GM12878 (cell line): ENCODE measurements around the gene NAV1. TPM values are rescaled to one million over a fixed set of nuclear protein-coding genes. Genes with fewer than 3 reads are reported as not detected.

Experiments used
- CTCF ChIP-seq, 3 experiments: IDR thresholded peaks in 2 of 3; conservative IDR thresholded peaks in 1 of 3; 2 replicates each; pipeline ENCODE4 v1.5.1; 2011; ENCODE audit warnings: low read depth in 3 of 3, low read length in 3 of 3, mild to moderate bottlenecking in 3 of 3, control low read depth in 2 of 3, moderate library complexity in 2 of 3, inconsistent platforms in 1 of 3, mixed read lengths in 1 of 3; ENCODE audit not compliant: control insufficient read depth in 2 of 3, insufficient read depth in 1 of 3; ENCODE audit errors: extremely low read depth in 1 of 3
- EED ChIP-seq: sonication (generic); IDR thresholded peaks from 2 replicates; pipeline ENCODE4 v1.6.1; 2016; ENCODE audit warnings: antibody characterized with exemption, low read depth
- FOXM1 ChIP-seq: IDR thresholded peaks from 2 replicates; pipeline ENCODE4 v1.6.1; 2012; ENCODE audit warnings: low read depth, mild to moderate bottlenecking, inconsistent platforms, low read length, moderate library complexity
- IKZF1 ChIP-seq: fragments of 450-650 bp; conservative IDR thresholded peaks from 2 replicates; pipeline ENCODE4 v1.6.1; 2017; ENCODE audit warnings: antibody characterized with exemption, mild to moderate bottlenecking
- IKZF2 ChIP-seq, 2 experiments: fragments of 450-650 bp; IDR thresholded peaks; 2 replicates each; pipeline ENCODE4 v1.6.1; 2017; ENCODE audit warnings: mild to moderate bottlenecking in 2 of 2, moderate library complexity in 2 of 2
- IRF3 ChIP-seq: fragments of 450-650 bp; IDR thresholded peaks from 2 replicates; pipeline ENCODE4 v1.6.1; 2014; ENCODE audit warnings: mild to moderate bottlenecking
- MYB ChIP-seq: fragments of 150-350 bp; IDR thresholded peaks from 2 replicates; pipeline ENCODE4 v1.6.1; 2014; ENCODE audit warnings: mild to moderate bottlenecking, low read depth, low read length, borderline replicate concordance
- NR2F1 ChIP-seq: fragments of 450-650 bp; conservative IDR thresholded peaks from 2 replicates; pipeline ENCODE4 v1.6.1; 2017; ENCODE audit warnings: mild to moderate bottlenecking
- SMAD5 ChIP-seq: IDR thresholded peaks from 2 replicates; pipeline ENCODE4 v1.6.1; 2016; ENCODE audit warnings: antibody characterized with exemption, low read depth
- SREBF2 ChIP-seq: IDR thresholded peaks from 2 replicates; pipeline ENCODE4 v1.6.1; 2012; ENCODE audit warnings: mild to moderate bottlenecking, low read length
- ZNF274 ChIP-seq: IDR thresholded peaks from one replicate; pipeline ENCODE4 v1.8.0; 2011; ENCODE audit not compliant: insufficient read length, insufficient read depth
- ZNF384 ChIP-seq: IDR thresholded peaks from 2 replicates; pipeline ENCODE4 v1.6.1; 2012; ENCODE audit warnings: low read depth, mild to moderate bottlenecking, low read length, improper control_type of control experiment, borderline replicate concordance
- polyA plus RNA-seq, 11 experiments: library from polyadenylated mRNA; depleted of rRNA in 4 of 11; unstranded in 6 of 11; stranded (reverse) in 5 of 11; fragments of >200 nt; fragmentation: Nextera tagmentation in 4 of 11; fragmentation: Illumina TruSeq in 1 of 11; extraction: Ambion mirVana in 4 of 11; extraction: Trizol in 1 of 11; gene quantifications; 1 replicate in 1 of 11; 2 replicates in 10 of 11; pipeline versions ENCODE4 v1.2.1 to v1.2.3, GENCODE V29; 2011 to 2016; ENCODE audit warnings: inconsistent platforms in 2 of 11, missing spikeins in 2 of 11, low read depth in 1 of 11
- total RNA-seq, 4 experiments: library from RNA; depleted of rRNA in 3 of 4; stranded (reverse); fragments of >200 nt in 3 of 4; fragmentation: Illumina TruSeq in 1 of 4; extraction: Trizol in 1 of 4; gene quantifications; 2 replicates each; pipeline versions ENCODE4 v1.2.1 to v1.2.3, GENCODE V29; 2013 to 2021
- TF ChIP-seq, protein P1 (sequence below): fragments of 450-650 bp; IDR thresholded peaks from 2 replicates; pipeline ENCODE4 v1.6.1; 2018; ENCODE audit warnings: mild to moderate bottlenecking, low read depth, moderate library complexity; ENCODE audit not compliant: partially characterized antibody

The NAV1 gene
- total and polyA plus RNA-seq, 10 of the 15 experiments (the other 5 are each of a cell fraction or from before 2014, with no cell fraction given) = 0.04 to 1.3 (median 0.36) TPM

GRCh38 chr1:201511941-201512539 is 26.9 kb upstream of the NAV1 start (continued):
- peak in 1 of 3 experiments; percentile 3; a peak in 1 of 6 replicates for TF ChIP-seq CTCF (IDR thresholded peaks at IDR 0.05 in 2 of 3, conservative IDR thresholded peaks at IDR 0.05 in 1 of 3; ENCODE audit: control insufficient read depth in 2 of 3, extremely low read depth in 1 of 3, insufficient read depth in 1 of 3, low read depth in 3 of 3, low read length in 3 of 3)
- no peak for TF ChIP-seq MYB
- peak; percentile 55; the same call in 1 of the 2 replicates for TF ChIP-seq ZNF384
- TF ChIP-seq NR2F1 = peak; percentile 65
- TF ChIP-seq IRF3 = no peak
- peak; percentile 42; the same call in 1 of the 2 replicates for TF ChIP-seq EED
- TF ChIP-seq FOXM1 = no peak
- peak; percentile 59 for TF ChIP-seq IKZF1
- no peak for TF ChIP-seq SMAD5
- peak; percentile 32 to 44; a peak in 1 of 4 replicates for TF ChIP-seq IKZF2 (IDR thresholded peaks at IDR 0.05)
- TF ChIP-seq, protein P1, sequence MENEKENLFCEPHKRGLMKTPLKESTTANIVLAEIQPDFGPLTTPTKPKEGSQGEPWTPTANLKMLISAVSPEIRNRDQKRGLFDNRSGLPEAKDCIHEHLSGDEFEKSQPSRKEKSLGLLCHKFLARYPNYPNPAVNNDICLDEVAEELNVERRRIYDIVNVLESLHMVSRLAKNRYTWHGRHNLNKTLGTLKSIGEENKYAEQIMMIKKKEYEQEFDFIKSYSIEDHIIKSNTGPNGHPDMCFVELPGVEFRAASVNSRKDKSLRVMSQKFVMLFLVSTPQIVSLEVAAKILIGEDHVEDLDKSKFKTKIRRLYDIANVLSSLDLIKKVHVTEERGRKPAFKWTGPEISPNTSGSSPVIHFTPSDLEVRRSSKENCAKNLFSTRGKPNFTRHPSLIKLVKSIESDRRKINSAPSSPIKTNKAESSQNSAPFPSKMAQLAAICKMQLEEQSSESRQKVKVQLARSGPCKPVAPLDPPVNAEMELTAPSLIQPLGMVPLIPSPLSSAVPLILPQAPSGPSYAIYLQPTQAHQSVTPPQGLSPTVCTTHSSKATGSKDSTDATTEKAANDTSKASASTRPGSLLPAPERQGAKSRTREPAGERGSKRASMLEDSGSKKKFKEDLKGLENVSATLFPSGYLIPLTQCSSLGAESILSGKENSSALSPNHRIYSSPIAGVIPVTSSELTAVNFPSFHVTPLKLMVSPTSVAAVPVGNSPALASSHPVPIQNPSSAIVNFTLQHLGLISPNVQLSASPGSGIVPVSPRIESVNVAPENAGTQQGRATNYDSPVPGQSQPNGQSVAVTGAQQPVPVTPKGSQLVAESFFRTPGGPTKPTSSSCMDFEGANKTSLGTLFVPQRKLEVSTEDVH = no peak
- TF ChIP-seq SREBF2 = no peak
- no peak for TF ChIP-seq ZNF274
